ENCODE results near the gene SPRED1.

SPRED1 gene

GRCh38 chr15:38401106-38401505 lies 148.5 kb downstream of the SPRED1 start:
- Histone ChIP-seq H3K36me3 (ENCODE audit: control insufficient read depth in 2 of 2, insufficient read depth in 1 of 2, low read length in 2 of 2) (no peaks in the 10 kb centered on the region), H3K9me3 (ENCODE audit: control insufficient read depth, insufficient read depth, low read depth, low read length) (no peaks in the 10 kb centered on the region), H3K4me3 (ENCODE audit: low read depth, low read length) (no peak overlapping the region), H3K27ac (ENCODE audit: extremely low read depth, low read depth, low read length) (no peak overlapping the region), H3K4me1 (ENCODE audit: control insufficient read depth, insufficient read depth, low read length) (no peaks in the 10 kb centered on the region)
- ChIA-PET POLR2A (no interaction called here), CTCF (no interaction called here)
- TF ChIP-seq ZNF2 (tag by site-specific recombination; IDR thresholded peaks at IDR 0.05) (no peak), ZSCAN23 (tag by site-specific recombination; IDR thresholded peaks at IDR 0.05) (no peak), INSM2 (tag by site-specific recombination; IDR thresholded peaks at IDR 0.05) (no peak), ZNF645 (tag by site-specific recombination; IDR thresholded peaks at IDR 0.05) (no peak), GLI4 (tag by site-specific recombination; IDR thresholded peaks at IDR 0.05) (no peak), ZNF837 (tag by site-specific recombination; IDR thresholded peaks at IDR 0.05) (no peak), ZNF138 (tag by site-specific recombination; IDR thresholded peaks at IDR 0.05; ENCODE audit: borderline replicate concordance) (no peak), ZNF792 (tag by site-specific recombination; IDR thresholded peaks at IDR 0.05) (no peak)

- TF ChIP-seq ZNF221 (tag by site-specific recombination; IDR thresholded peaks at IDR 0.05; ENCODE audit: borderline replicate concordance) = no peak
- TF ChIP-seq ZNF140 (tag by site-specific recombination; IDR thresholded peaks at IDR 0.05) = no peak
- no peak for TF ChIP-seq HOXA7 (CRISPR knock-in tag; IDR thresholded peaks at IDR 0.05; ENCODE audit: borderline replicate concordance)
- no peak for TF ChIP-seq ZNF529 (tag by site-specific recombination; IDR thresholded peaks at IDR 0.05; ENCODE audit: insufficient replicate concordance)
- TF ChIP-seq ELK4 (IDR thresholded peaks at IDR 0.05; ENCODE audit: borderline replicate concordance, low read depth, low read length) = no peak
- no peak for TF ChIP-seq ZNF24 (tag by site-specific recombination; IDR thresholded peaks at IDR 0.05)
- no peak for TF ChIP-seq ZNF654 (tag by site-specific recombination; IDR thresholded peaks at IDR 0.05; ENCODE audit: low read depth)
- no peak for TF ChIP-seq ZNF394 (tag by site-specific recombination; IDR thresholded peaks at IDR 0.05; ENCODE audit: borderline replicate concordance)
- no peak for TF ChIP-seq ZNF239 (tag by site-specific recombination; IDR thresholded peaks at IDR 0.05)
- no peak for TF ChIP-seq ZNF571 (tag by site-specific recombination; IDR thresholded peaks at IDR 0.05)
- no peak for TF ChIP-seq FEZF1 (tag by site-specific recombination; IDR thresholded peaks at IDR 0.05)
- TF ChIP-seq ZSCAN30 (tag by site-specific recombination; IDR thresholded peaks at IDR 0.05) = no peak
- TF ChIP-seq KLF7 (tag by site-specific recombination; IDR thresholded peaks at IDR 0.05; ENCODE audit: borderline replicate concordance) = no peak
- no peak for TF ChIP-seq KLF9 (tag by site-specific recombination; IDR thresholded peaks at IDR 0.05; ENCODE audit: low read depth)
- no peak for TF ChIP-seq ZNF324 (tag by site-specific recombination; IDR thresholded peaks at IDR 0.05)
- no peak for TF ChIP-seq ZNF830 (tag by site-specific recombination; IDR thresholded peaks at IDR 0.05; ENCODE audit: low read depth)
- TF ChIP-seq, protein P1, sequence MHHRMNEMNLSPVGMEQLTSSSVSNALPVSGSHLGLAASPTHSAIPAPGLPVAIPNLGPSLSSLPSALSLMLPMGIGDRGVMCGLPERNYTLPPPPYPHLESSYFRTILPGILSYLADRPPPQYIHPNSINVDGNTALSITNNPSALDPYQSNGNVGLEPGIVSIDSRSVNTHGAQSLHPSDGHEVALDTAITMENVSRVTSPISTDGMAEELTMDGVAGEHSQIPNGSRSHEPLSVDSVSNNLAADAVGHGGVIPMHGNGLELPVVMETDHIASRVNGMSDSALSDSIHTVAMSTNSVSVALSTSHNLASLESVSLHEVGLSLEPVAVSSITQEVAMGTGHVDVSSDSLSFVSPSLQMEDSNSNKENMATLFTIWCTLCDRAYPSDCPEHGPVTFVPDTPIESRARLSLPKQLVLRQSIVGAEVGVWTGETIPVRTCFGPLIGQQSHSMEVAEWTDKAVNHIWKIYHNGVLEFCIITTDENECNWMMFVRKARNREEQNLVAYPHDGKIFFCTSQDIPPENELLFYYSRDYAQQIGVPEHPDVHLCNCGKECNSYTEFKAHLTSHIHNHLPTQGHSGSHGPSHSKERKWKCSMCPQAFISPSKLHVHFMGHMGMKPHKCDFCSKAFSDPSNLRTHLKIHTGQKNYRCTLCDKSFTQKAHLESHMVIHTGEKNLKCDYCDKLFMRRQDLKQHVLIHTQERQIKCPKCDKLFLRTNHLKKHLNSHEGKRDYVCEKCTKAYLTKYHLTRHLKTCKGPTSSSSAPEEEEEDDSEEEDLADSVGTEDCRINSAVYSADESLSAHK (tag by site-specific recombination; IDR thresholded peaks at IDR 0.05) = no peak
- TF ChIP-seq ZNF747 (tag by site-specific recombination; IDR thresholded peaks at IDR 0.05) = no peak
- TF ChIP-seq ZNF670 (tag by site-specific recombination; IDR thresholded peaks at IDR 0.05; ENCODE audit: low read depth) = no peak
- Histone ChIP-seq H3K27ac (ENCODE audit: extremely low read depth, low read depth, low read length) (no peak overlapping the region), H3K4me1 (ENCODE audit: control insufficient read depth, insufficient read depth, low read length) (no peaks in the 10 kb centered on the region), H3K4me3 (ENCODE audit: low read depth, low read length) (no peak overlapping the region), H3K36me3 (ENCODE audit: control insufficient read depth in 2 of 2, insufficient read depth in 1 of 2, low read length in 2 of 2) (no peaks in the 10 kb centered on the region), H3K9me3 (ENCODE audit: control insufficient read depth, insufficient read depth, low read depth, low read length) (no peaks in the 10 kb centered on the region)
- ChIA-PET CTCF (no interaction called here), POLR2A (no interaction called here)
Observed at GRCh38 chr15:38401701-38402100, 149.1 kb downstream of the SPRED1 start.
